Skeletal muscle tissue (tissue), 4 donors: Measurements from ENCODE around the gene ACSM6. TPM values are rescaled to one million over a fixed set of nuclear protein-coding genes. Genes with fewer than 3 reads are reported as not detected.
A peak's percentile ranks its signal among the peaks of the same experiment; 100 is the strongest.
"Not testable (repeated sequence)": the region's sequence is repeated elsewhere in the genome, so short reads cannot be mapped to it uniquely, and the experiment has no call there.

Experiments
- H3K27ac ChIP-seq: one replicate; pipeline ENCODE4 v1.7.0; 2013; ENCODE audit warnings: mild to moderate bottlenecking, low read depth, low read length, inconsistent platforms
- H3K27me3 ChIP-seq, 3 donors: one replicate each; pipeline ENCODE4 v1.7.0; 2013; ENCODE audit warnings: low read length in 3 of 3; ENCODE audit not compliant: control insufficient read depth in 3 of 3, insufficient read depth in 3 of 3
- H3K36me3 ChIP-seq, 3 donors: one replicate each; pipeline ENCODE4 v1.7.0; 2013; ENCODE audit warnings: low read length in 3 of 3; ENCODE audit not compliant: control insufficient read depth in 3 of 3, insufficient read depth in 3 of 3
- H3K4me1 ChIP-seq, 3 donors: one replicate each; pipeline ENCODE4 v1.7.0; 2013; ENCODE audit warnings: low read length in 3 of 3, mild to moderate bottlenecking in 3 of 3; ENCODE audit not compliant: control insufficient read depth in 3 of 3, insufficient read depth in 3 of 3
- H3K4me3 ChIP-seq, 3 donors: one replicate each; pipeline ENCODE4 v1.7.0; 2013; ENCODE audit warnings: low read length in 3 of 3
- H3K9ac ChIP-seq, 3 donors: one replicate each; pipeline ENCODE4 v1.7.0; 2013; ENCODE audit warnings: low read length in 3 of 3, mild to moderate bottlenecking in 3 of 3, moderate library complexity in 2 of 3, low read depth in 1 of 3
- H3K9me3 ChIP-seq, 3 donors: one replicate each; pipeline ENCODE4 v1.7.0; 2013; ENCODE audit warnings: low read length in 3 of 3; ENCODE audit not compliant: control insufficient read depth in 3 of 3
- total RNA-seq: library from RNA; depleted of rRNA; stranded (reverse); fragments of >200 nt; gene quantifications from one replicate; pipeline ENCODE4 v1.2.3, GENCODE V29; 2014
- donor health status: Osteomylitis.

Gene ACSM6
- total RNA-seq, 1 donor from 2014 or later = not detected

GRCh38 chr10:95230677-95231586 is 36.9 kb downstream of the ACSM6 start:
- H3K9ac ChIP-seq = peak overlapping the region in 1 of 3 donors; percentile 50
- H3K27me3 ChIP-seq, H3K9me3 ChIP-seq, H3K27ac ChIP-seq, H3K4me1 ChIP-seq: not testable (repeated sequence)
- H3K36me3 ChIP-seq = peaks cover 4 to 13% (median 12%) of the 10 kb centered on the region in 3 donors
- peak overlapping the region; percentile 56 to 69 (median 66) for H3K4me3 ChIP-seq

- Histone ChIP-seq H3K9me3 (no peaks in the 10 kb centered on the region), H3K4me3 (no peak overlapping the region), H3K9ac (no peak overlapping the region), H3K27ac (no peak overlapping the region), H3K36me3 (peaks cover 21 to 32% (median 28%) of the 10 kb centered on the region in 3 donors), H3K27me3 (no peaks in the 10 kb centered on the region), H3K4me1 (peaks cover 0 to 6% (median 3%) of the 10 kb centered on the region in 3 donors)
Observed at GRCh38 chr10:95233377-95234034, 39.5 kb downstream of the ACSM6 start.

- H3K36me3 ChIP-seq = peaks cover 21 to 37% (median 28%) of the 10 kb centered on the region in 3 donors
- H3K4me1 ChIP-seq = peaks cover 0 to 6% (median 3%) of the 10 kb centered on the region in 3 donors
Observed at GRCh38 chr10:95234951-95235350, 40.9 kb downstream of the ACSM6 start.

GRCh38 chr10:95235676-95236067 is 41.6 kb downstream of the ACSM6 start:
- no peak overlapping the region for H3K4me3 ChIP-seq
- H3K9me3 ChIP-seq = no peaks in the 10 kb centered on the region
- H3K4me1 ChIP-seq = peaks cover 0 to 4% (median 1%) of the 10 kb centered on the region in 3 donors
- no peak overlapping the region for H3K27ac ChIP-seq
- H3K36me3 ChIP-seq = peaks cover 25 to 40% (median 31%) of the 10 kb centered on the region in 3 donors
- H3K27me3 ChIP-seq = no peaks in the 10 kb centered on the region
- no peak overlapping the region for H3K9ac ChIP-seq

More at GRCh38 chr10:95234951-95235350, 40.9 kb downstream of the ACSM6 start:
- H3K9me3 ChIP-seq = no peaks in the 10 kb centered on the region
- no peaks in the 10 kb centered on the region for H3K27me3 ChIP-seq
- no peak overlapping the region for H3K27ac ChIP-seq
- H3K4me3 ChIP-seq = no peak overlapping the region
- no peak overlapping the region for H3K9ac ChIP-seq

GRCh38 chr10:95236068-95236903 is 42.2 kb downstream of the ACSM6 start:
- Histone ChIP-seq H3K27me3 (no peaks in the 10 kb centered on the region), H3K9me3 (no peaks in the 10 kb centered on the region), H3K36me3 (peaks cover 25 to 46% (median 37%) of the 10 kb centered on the region in 3 donors), H3K9ac (no peak overlapping the region), H3K4me3 (no peak overlapping the region), H3K27ac (no peak overlapping the region), H3K4me1 (no peaks in the 10 kb centered on the region)

GRCh38 chr10:95237376-95238170 is 43.5 kb downstream of the ACSM6 start:
- Histone ChIP-seq H3K4me3 (no peak overlapping the region), H3K9me3 (no peaks in the 10 kb centered on the region), H3K9ac (peak overlapping the region in 1 of 3 donors; percentile 8), H3K36me3 (peaks cover 33 to 51% (median 43%) of the 10 kb centered on the region in 3 donors), H3K27ac (no peak overlapping the region), H3K4me1 (no peaks in the 10 kb centered on the region), H3K27me3 (no peaks in the 10 kb centered on the region)

- H3K27ac ChIP-seq, H3K9me3 ChIP-seq, H3K9ac ChIP-seq, H3K27me3 ChIP-seq, H3K4me3 ChIP-seq: not testable (repeated sequence)
- peaks cover 2 to 13% (median 3%) of the 10 kb centered on the region in 3 donors for H3K4me1 ChIP-seq
- peaks cover 35 to 43% (median 38%) of the 10 kb centered on the region in 3 donors for H3K36me3 ChIP-seq
Observed at GRCh38 chr10:95240096-95240495, 46.1 kb downstream of the ACSM6 start.

- Histone ChIP-seq H3K9ac (no peak overlapping the region), H3K36me3 (peaks cover 41 to 48% (median 45%) of the 10 kb centered on the region in 3 donors), H3K4me3 (no peak overlapping the region)
Observed at GRCh38 chr10:95240811-95241210, 46.8 kb downstream of the ACSM6 start.

GRCh38 chr10:95241533-95241932 is 47.5 kb downstream of the ACSM6 start:
- peaks cover 42 to 51% (median 48%) of the 10 kb centered on the region in 3 donors for H3K36me3 ChIP-seq
- no peak overlapping the region for H3K4me3 ChIP-seq
- no peak overlapping the region for H3K27ac ChIP-seq
- peaks cover 3 to 20% (median 5%) of the 10 kb centered on the region in 3 donors for H3K4me1 ChIP-seq
- no peaks in the 10 kb centered on the region for H3K27me3 ChIP-seq
- H3K9me3 ChIP-seq = no peaks in the 10 kb centered on the region
- peak overlapping the region in 1 of 3 donors; percentile 16 for H3K9ac ChIP-seq

More at GRCh38 chr10:95240811-95241210, 46.8 kb downstream of the ACSM6 start:
- H3K27ac ChIP-seq = no peak overlapping the region
- no peaks in the 10 kb centered on the region for H3K27me3 ChIP-seq
- no peaks in the 10 kb centered on the region for H3K9me3 ChIP-seq
- H3K4me1 ChIP-seq = peaks cover 3 to 14% (median 5%) of the 10 kb centered on the region in 3 donors
